AML-193 (cell line): ENCODE data around the gene CPED1.
"Not testable (repeated sequence)": the region's sequence is repeated elsewhere in the genome, so short reads cannot be mapped to it uniquely, and the experiment has no call there.

Experiments used
- DNase-seq, 2 experiments: peaks; one replicate each; lab custom pipeline; 2025; lab: John Stamatoyannopoulos, UW

Gene CPED1

DNA sequence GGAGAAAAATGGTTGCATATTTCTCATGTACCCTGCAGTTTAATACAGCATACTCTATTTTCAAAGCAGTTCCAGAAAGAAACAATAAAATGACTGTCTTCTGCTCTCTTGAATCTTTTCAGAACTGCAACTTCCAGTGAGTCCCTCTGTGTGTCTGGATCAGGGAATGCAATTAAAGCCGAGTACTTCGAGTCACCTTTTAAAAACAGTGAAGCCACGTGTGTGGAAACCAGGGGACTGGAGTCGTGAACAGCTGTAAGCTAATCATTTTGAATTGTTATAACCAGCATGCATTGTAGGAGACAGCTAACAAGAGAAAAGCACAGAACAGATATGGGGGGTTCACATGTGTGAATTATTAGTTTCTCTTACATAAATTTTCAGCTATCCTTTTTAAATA, 109.1 kb downstream of the CPED1 start:
- DNase-seq: no peak

DNA sequence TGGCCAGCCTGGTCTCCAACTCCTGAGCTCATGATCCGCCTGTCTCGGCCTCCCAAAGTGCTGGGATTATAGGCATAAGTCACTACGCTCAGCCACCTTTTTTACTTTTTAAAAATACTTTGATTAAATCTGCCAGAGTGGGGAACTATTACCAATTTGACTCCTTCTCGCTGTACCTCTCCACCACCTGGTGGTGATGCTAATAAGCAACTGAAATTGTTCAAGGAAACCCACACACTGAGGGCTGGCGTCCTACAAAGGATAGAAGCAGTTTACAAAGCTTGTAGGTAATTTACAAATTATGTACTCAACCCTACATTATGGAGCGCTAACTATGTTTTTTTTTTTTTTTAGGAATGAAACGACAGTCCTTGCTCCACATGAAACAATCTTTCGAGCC, 111.1 kb downstream of the CPED1 start:
- DNase-seq: no peak

DNA sequence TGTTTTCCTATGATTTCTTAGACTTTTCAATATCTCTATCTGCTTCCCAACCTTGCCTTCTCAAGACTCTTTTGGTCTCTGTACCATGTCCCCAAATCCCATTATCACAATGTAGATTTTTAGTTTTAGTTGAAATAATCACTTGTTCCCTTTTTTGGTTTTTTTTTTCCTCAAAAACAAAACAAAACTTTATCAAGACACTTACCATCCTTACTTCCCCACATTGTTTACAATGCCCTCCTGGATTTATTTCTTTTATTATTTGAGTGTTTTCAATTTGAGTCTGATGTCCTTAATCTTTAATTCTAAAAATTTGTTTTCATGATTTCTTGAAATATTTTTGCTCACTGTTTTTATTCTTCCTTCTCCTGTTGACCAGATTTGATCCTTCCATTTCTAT, 112.6 kb downstream of the CPED1 start:
- no peak for DNase-seq

DNA sequence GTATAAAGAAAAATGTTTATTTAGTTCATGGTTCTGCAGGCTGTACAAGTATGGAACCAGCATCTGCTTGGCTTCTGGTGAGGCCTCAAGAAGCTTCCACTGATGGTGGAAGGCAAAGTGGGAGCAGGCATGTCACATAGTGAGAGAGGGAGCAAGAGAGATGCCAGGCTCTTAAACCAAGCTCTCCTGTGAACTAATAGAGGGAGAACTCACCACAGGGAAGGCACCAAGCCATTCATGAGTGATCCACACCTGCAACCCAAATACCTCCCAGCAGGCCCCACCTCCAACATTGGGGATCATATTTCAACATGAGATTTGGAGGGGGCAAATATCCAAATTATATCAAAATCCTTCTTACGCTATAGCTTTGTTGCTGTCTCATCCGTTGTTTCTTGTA, 113.1 kb downstream of the CPED1 start:
- no peak for DNase-seq

DNA sequence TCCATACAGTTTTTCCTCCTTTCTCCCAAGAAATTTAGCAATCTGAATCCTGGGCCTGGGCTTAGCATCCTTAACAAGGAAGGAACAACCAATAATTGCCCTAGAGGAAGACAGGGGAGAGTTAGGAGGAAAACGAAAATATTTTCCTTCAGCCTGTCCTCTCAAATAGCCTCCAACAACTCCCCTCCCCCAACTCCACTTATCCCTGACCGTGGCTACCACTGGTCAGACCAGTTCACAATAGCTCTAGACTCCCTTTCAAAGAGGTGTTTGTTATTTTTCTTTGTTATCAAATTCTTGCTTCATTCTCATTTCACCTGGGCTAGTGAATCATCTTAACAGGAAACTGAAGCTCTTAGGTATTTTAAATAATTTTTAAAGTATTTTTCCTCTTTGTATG, 114.1 kb downstream of the CPED1 start:
- no peak for DNase-seq

DNA sequence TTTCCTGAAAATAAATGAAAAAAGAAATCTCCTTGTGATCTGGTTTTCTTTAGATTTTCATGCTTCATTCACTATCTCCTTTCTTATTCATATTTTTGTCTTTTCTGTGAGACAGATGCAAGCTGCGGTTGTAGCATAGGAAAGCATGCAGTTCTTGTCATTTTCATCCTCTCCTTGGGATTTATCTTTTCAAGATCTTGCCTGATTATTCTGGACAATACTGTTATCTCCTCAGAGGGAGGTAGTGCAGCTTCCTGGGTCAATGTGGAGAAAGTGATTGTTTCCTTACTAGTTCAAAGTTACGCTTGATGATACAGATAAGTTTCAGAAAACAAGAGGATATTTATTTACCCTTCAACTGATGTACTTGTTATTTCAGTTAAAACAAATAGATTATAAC, 114.6 kb downstream of the CPED1 start:
- DNase-seq: no peak

DNA sequence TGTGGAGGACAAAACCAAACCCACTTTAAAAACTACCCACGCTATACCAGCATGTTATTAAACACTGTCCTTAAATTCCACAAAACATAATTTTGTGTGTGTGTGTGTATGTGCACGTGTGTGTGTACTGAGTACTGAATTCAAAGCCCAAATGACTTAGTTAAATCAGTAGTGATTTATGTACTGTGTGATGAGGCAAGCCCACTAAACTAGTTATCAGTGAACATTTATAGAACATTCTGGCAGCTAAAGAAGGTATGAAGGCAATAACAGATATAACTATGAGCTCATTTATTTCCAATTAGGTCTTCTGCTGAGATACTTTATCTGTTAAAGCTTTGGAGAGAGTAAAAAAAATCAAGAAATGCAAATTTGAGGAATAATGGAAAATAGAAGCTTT, 115.1 kb downstream of the CPED1 start:
- DNase-seq: no peak

DNA sequence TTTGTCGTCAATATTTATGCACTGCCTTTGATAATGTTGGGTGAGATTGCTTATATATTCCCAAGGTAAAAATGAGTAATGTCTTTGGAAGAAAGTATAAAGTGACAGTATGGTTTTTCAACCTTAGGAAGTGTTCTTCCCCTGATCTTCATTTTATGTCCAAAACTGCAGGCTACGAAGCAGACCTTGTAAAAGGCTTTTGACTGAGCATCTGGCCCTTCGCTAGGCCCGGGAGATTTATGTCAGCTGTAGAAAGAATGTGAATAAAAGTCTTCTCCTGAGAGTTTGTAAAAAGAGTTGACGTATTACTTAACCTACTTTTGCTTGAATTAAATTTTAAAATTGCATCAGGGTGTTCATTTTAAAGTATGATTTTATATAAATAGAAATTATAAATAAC, 116.8 kb downstream of the CPED1 start:
- DNase-seq: no peak

DNA sequence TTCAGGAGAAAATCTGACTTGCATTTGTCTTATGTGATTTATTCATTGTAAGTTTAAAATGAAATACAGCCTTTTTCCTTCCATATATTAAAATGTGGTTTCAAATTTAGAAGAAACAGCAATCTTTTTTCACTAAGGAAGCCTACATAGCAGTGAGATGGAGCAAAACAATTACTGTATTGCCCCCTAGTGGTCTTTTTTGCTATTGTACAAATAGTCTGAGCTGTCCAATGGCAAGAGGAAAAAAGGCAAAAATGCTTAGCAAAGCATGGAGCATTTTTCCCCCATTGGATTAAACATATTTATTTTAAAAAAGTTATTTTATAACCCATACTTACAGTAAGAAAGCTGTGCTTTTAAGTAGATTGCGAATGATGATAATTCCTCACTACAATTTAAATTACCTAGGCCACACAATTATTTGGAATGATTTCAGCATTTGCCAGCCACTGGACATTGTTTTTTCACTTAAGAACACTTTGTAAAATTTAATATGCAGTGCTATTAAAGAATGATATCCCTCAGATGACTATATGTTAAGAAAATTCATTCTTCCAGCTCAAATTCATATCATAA, 119.5 kb downstream of the CPED1 start:
- peak; percentile 36 to 50 for DNase-seq

DNA sequence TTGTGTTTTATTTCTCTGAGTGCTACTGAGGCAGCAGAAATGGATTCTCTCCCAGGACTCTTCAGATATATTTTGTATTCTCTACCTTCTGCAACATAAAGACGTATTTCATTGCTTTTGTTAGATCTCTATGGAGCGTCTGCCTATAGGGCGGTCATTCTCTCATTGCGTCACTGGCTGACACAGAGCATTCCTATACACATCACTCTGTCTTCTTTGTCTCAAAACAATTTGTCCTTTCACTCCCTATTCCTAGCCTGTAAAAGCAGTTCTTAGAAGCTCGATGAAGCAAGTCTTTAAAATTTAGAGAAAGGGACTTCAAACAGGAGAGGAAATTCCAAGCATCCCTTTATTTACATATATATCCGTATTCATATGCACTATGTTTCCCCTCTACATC, 120.6 kb downstream of the CPED1 start:
- DNase-seq: no peak

DNA sequence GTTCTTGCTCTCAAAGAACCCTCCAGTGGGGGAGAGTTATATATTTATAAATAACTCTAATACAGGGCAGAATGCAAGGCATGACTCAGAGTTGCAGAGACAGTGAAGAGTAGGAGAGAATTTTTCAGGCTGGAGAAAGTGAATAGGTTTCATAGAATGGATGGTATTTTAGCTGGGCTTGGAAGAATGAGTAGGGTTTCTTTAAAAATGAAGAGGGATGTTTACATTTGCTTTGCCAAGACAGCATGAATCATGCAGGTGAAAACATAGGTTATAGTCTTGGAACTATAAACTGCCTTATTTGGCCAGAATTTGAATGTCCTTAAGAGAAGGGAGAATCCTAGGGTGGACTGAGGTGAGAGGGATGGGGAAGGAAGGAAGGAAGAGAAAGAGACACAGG, 124.8 kb downstream of the CPED1 start:
- no peak for DNase-seq

DNA sequence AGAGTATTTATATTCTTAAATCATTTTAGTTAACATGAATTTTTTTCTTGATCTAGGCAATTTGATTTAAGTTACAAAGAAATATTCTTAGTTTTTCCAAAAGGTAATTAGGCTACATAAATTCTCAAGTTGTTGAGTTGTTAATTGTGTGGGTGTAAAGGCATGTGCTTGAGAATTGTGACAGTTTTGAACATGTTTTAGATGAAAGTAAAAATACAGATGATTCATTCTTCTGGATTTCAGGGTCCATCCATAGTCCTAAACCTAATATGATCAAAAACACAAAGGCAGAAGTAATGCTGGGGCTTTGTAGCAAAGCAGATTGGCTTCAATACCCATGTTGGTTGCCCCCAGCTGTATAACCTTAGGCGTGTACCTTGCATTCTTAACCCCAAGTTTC, 127.9 kb downstream of the CPED1 start:
- no peak for DNase-seq

DNA sequence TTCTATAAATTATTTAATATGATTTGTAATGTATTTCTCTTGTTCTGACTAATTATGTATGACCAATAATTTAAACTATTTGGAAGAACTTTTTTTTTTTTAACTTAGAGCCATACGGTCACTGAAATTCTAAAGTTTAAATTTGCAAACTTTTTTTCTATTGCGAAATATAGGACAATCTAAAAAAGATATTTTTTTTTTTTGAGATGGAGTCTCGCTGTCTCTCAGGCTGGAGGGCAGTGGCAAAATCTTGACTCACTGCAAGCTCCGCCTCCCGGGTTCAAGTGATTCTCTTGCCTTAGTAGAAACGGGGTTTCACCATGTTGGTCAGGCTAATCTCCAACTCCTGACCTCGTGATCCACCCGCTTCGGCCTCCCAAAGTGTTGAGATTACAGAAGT, 130.5 kb downstream of the CPED1 start:
- DNase-seq: no peak

DNA sequence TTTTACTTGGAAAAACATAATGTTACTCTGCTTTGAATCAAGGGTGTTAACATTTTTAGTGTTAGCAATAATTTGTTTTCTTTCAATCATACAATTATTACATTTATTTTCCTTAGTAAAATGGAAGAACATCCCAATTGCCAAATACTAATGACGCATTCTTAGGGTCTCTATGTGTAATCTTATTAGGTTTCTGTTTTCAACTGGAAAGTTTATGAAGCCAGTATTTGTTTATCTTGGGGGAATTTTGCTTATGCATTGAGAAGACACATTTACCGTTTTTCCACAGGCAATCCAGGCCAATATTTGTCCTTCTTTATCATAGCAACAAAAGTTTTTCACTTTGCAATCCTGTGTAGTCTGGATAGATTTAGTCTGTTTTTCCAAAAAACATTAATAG, 134.5 kb downstream of the CPED1 start:
- no peak for DNase-seq

DNA sequence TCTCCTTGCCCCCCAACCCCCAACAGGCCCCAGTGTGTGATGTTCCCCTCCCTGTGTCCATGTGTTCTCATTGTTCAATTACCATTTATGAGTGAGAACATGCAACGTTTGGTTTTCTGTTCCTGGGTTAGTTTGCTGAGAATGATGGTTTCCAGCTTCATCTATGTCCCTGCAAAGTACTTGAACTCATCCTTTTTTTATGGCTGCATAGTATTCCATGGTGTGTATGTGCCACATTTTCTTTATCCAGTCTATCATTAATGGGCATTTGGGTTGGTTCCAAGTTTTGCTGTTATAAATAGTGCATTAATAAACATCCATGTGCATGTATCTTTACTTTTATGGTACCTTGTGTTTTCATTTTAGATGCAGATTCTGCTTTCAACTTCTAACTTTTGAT, 136.9 kb downstream of the CPED1 start:
- DNase-seq: not testable (repeated sequence)

DNA sequence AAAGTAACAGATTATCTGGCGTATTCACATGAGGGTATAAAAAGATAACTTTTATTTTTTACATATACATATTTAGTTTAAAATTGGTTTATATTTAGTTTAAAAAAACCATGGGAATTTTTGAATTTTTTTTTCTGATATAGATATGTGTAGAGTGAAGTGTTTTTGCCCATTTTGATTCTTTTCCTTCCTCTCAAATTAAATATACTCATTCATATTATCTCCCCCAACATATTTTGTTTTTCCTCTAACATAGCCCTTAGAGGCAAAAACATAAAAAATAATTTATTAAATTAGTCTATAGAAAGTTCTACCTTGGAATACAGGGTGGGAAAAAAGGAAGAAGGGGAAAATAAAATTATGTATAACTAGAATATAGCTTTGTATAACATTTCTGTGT, 137.7 kb downstream of the CPED1 start:
- no peak for DNase-seq

DNA sequence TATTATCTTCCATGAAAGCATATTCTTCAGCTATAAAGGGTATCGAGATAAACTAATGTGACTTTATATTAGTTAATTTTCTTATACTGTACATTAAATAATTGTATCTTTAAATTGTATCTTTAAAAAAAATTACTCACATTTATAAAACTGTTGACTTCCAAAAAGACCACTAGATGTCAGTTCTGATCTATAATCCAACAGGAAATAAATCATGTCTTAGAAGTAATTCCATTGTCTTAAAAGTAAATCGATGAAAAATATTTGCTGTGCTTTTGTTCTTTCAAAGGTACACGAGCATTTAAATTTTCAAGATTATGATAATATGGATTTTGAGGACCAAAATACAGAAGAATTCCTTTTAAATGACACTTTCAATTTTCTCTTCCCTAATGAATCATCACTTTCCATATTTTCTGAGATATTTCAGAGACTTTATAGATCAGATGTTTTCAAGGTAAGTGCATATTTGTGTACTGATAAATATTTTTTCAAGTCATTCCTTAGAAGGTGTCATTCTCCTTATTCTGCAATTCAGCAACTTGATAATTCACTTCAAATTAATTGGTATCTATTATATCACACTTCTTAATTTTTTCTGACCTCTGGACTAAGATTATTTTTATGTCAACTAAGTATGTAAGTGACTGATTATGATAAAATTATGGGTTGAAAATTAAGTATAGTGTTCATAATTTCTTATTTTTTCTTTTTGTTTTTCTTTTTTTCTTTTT, 138.5 kb downstream of the CPED1 start:
- peak in 1 of 2 experiments; percentile 1 for DNase-seq

DNA sequence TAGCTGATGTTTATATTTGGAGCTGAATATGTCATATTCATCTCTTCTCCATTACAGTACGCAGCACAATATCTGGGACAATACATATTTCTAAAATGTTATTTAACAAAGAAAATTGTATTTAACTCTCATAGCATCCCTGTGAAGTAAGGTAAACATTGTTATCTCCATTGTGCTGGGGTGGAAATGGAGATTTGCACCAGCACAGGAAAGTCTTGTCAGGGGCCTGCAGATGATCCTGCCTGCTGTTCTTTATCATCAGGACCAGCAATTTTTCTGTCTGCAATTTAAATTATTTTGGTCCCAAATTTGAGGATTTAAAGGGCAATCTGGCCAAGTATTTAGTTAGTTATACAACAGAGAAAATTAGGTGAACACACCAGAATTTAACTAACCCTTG, 144.4 kb downstream of the CPED1 start:
- no peak for DNase-seq

DNA sequence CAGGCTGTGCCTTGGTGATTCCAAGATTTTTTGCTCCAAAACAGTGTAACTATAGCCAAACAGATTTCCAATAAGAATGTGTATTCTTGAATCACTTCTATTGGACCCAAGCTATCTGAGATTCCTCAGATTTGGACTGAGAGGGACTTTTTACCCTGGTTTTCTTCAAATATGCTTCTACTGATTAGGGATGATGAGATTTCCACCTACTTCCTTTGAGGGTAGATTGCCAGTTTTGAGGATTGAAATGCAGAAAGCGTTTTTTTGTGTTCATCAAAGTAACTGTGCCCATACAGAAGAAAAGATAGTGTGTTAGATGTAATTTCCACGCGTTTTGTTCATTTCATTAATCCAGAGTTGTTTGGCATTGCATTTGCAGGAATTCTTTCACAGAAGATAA, 144.9 kb downstream of the CPED1 start:
- no peak for DNase-seq

DNA sequence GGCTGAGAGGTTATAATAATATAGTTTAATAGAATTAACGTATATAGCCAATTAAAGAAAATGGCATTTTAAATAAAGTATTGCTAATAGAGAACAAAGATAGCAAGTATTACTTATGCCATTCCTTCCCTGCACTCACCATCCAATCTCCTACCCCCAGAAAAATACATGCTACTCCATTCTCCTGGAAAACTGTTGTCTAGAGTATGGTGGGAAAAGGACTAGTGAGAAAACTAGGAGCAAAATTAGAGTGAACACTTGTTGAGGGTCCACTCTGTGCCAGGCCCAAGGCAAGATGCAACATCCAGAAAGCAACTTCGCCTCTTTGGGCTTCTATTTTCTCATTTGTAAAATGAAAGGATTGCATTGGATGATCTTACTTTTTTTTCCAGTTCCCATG, 149.1 kb downstream of the CPED1 start:
- no peak for DNase-seq

DNA sequence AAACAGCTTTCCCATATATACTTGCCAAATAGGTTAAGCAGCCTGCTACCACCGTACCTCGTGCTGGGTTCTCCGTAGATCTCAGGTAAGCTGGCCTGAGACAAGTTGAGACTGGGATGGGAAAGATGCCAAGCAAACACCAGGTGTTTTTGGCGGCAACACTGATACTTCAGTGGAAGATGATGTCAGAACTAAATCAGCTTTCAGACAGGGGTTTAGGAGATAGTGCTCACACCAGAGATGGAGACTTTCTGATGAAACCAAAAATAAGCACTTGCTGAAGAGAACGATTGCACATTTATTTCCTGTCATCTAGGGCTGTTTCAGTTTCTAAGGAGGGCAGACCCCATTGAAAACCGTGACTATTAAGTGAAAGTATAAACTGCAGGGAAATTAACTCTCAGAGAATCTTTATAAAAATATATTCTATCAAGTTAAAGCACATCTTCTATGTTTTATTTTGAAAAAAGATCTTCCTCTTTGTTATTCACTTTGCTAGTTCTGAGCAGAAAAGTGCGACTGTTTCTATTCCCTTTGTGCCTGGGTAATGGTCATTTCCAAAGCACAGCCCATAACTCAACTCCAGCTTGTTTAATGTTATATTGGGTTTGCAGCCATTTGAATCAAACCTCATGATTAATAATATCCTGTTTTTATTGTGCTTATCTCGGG, 149.9 kb downstream of the CPED1 start:
- DNase-seq: no peak

DNA sequence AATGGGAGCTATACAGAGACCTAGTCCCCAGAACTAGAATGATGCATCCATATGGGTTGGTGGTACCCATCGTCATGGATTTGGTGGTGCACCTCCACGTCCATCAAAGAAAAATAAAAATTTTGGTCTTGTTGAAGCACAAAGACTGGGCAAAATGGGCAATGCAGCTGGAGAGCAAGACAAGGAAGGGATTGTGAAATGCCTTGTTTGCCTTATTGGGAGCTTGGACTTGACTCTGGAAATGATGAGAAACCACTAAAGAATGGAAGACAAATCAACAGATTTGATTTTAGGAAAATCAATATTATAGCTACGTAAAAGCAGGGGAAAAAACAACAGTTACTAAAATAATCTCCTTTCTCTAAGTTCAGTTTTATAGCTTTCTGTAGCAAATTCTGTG, 150.9 kb downstream of the CPED1 start:
- DNase-seq: no peak

DNA sequence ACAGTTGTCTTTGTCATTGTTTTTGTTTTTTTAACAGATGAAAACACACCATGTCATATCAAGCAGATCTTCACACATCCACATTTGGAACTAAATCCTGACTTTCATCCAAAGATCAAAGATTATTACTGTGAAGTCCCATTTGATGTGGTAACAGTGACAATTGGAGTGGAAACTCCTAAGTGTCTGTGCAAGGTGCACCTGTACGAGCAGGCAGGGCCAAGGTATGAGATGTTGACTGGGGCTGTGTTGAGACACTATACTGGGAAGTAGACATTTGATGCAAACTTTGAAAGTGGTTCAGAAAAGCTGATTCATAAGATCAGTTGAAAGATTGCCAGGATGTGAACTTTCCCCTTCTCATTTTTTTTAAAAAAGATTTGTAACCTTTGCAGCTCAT, 152.3 kb downstream of the CPED1 start:
- no peak for DNase-seq

DNA sequence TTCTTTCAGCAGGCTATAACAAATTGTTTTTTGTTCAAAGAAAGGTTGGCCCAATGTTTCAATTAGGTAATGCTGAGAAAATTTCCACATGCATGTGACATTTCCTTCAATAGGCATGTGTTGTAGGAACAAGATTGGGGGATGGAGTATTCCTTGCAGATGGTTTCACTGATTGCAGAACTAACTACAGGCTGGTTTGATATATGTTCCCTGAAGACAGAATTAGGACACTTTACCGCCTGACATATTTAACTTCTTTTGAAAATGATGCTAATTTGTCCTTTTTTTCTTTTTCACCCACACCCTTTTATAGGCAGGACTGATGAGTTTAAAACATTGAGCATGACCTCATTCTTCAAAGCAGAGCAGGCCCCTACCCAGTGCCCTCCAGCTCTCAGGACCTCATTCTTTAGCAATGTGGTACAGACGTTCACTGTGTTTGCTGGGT, 163.3 kb downstream of the CPED1 start:
- no peak for DNase-seq
